Lung (tissue), 12 donors: ENCODE results near the gene OFD1. TPM values are rescaled to one million over a fixed set of nuclear protein-coding genes. Genes with fewer than 3 reads are reported as not detected.

Source experiments
- ATAC-seq: fragments of 200-7000 bp; cut with Tn5 transposase; one replicate; pipeline ENCODE4 v1.9.1; 2020; ENCODE audit warnings: moderate number of reproducible peaks; ENCODE audit not compliant: insufficient read depth, low FRiP score
- DNase-seq, 3 donors: peaks; one replicate each; pipeline ENCODE4 v3.0.0-alpha.2; 2013 to 2017
- H3K27ac ChIP-seq, 2 donors: one replicate each; pipeline ENCODE4 v1.5.1; 2013; ENCODE audit warnings: mild to moderate bottlenecking in 2 of 2, moderate library complexity in 2 of 2, control low read depth in 1 of 2, inconsistent platforms in 1 of 2, low read depth in 1 of 2, low read length in 1 of 2
- H3K27me3 ChIP-seq, 3 donors: one replicate each; pipeline ENCODE4 v1.5.1; 2013; ENCODE audit warnings: low read length in 2 of 3; ENCODE audit not compliant: control insufficient read depth in 3 of 3, insufficient read depth in 3 of 3
- H3K36me3 ChIP-seq, 4 donors: one replicate each; pipeline ENCODE4 v1.5.1; 2013; ENCODE audit warnings: low read length in 4 of 4, mild to moderate bottlenecking in 1 of 4, moderate library complexity in 1 of 4; ENCODE audit not compliant: control insufficient read depth in 4 of 4, insufficient read depth in 4 of 4
- H3K4me1 ChIP-seq, 5 donors: one replicate each; pipeline ENCODE4 v1.5.1; 2013; ENCODE audit warnings: low read length in 5 of 5, mild to moderate bottlenecking in 2 of 5, moderate library complexity in 1 of 5; ENCODE audit not compliant: control insufficient read depth in 5 of 5, insufficient read depth in 5 of 5
- H3K4me3 ChIP-seq: one replicate; pipeline ENCODE4 v1.5.1; 2013; ENCODE audit warnings: mild to moderate bottlenecking, control low read depth, moderate library complexity
- H3K9ac ChIP-seq, 2 donors: one replicate each; pipeline ENCODE4 v1.5.1; 2013; ENCODE audit warnings: low read length in 2 of 2, control low read depth in 1 of 2; ENCODE audit not compliant: insufficient read depth in 1 of 2
- H3K9me3 ChIP-seq, 4 donors: one replicate each; pipeline ENCODE4 v1.5.1; 2013; ENCODE audit warnings: low read length in 3 of 4, mild to moderate bottlenecking in 1 of 4, moderate library complexity in 1 of 4; ENCODE audit not compliant: control insufficient read depth in 4 of 4, insufficient read depth in 3 of 4
- CTCF ChIP-seq: IDR thresholded peaks from 2 replicates; pipeline ENCODE4 v1.5.1; 2012; ENCODE audit warnings: mild to moderate bottlenecking; ENCODE audit errors: control extremely low read depth, extremely low read depth
- WGBS, 2 donors: extraction: QIAGEN DNeasy Blood & Tissue Kit; methylation state at CpG; one replicate each; pipeline ENCODE4 v1.1.7; 2013; 5-methylcytosine and 5-hydroxymethylcytosine counted together
- polyA plus RNA-seq, 2 donors: library from polyadenylated mRNA; stranded (reverse); fragments of 200-250 nt; gene quantifications; one replicate each; pipeline ENCODE4 v1.2.1, GENCODE V29; 2013
- total RNA-seq, 2 donors: library from RNA; depleted of rRNA in 1 of 2; stranded (reverse); fragments of >200 nt in 1 of 2; gene quantifications; one replicate each; pipeline ENCODE4 v1.2.1, GENCODE V29; 2014 to 2021
- donor health status: control.
- donor health status: control.
- donor health status: Bipolar disorder and iron deficiency.
- donor health status: healthy.
- donor health status: DM: yes; HTN: yes; CAD: no.

OFD1 gene
- total and polyA plus RNA-seq, 4 donors: 10.3 to 65.8 (median 34.6) TPM

DNA sequence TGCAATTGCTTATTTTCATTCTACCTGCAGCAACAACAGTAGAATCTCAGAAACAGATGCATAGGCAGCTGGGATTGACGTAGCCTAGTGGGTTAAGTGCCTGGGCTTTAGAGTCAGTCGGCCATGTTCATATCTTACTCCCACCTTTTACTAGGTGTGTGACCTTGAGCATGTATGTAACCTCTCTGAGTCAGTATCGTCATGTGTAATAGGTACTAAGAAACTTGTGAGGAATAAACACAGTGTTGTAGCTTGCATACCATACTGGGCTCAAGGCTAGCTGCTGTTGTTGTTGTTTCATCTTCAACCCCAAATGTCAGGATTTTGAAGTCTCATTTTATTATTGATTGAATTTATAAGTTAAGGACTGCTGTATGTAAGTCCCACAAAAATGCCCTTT is 31.4 kb upstream of the OFD1 start:
- Histone ChIP-seq H3K27ac (no peak overlapping the region), H3K4me3 (no peak overlapping the region), H3K9ac (no peak overlapping the region), H3K36me3 (peaks cover 0 to 3% (median 0%) of the 10 kb centered on the region in 4 donors), H3K4me1 (peaks cover 0 to 10% (median 0%) of the 10 kb centered on the region in 5 donors), H3K9me3 (no peaks in the 10 kb centered on the region), H3K27me3 (peaks cover 0 to 42% (median 15%) of the 10 kb centered on the region in 3 donors)
- 83 to 93% methylated on average over 3 of the region's 3 CpGs for WGBS, 2 donors
- DNase-seq (no peak), ATAC-seq (no peak)
- no peak for TF ChIP-seq CTCF

DNA sequence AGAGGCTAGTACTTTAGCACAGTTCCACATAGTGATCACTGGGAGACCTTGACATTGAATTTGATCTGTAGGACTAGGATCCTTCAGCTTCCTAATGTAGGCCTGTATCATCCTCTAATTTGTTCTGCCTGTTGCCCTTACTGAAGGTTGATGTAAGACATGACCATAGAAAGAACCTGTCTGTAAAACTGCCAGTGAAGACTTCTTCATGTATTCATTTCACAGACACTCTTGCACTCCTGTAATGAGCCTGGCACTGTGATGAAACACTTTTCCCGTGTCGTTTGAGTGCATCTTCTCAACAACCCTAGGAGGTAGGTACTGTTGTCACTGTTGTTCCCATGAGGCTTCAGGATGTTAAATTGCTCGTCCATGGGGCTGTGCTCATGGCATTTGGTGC is 31.0 kb upstream of the OFD1 start:
- H3K27me3 ChIP-seq: peaks cover 0 to 38% (median 15%) of the 10 kb centered on the region in 3 donors
- ATAC-seq: no peak
- no peak for TF ChIP-seq CTCF
- no peak for DNase-seq
- H3K9me3 ChIP-seq: no peaks in the 10 kb centered on the region
- peaks cover 0 to 10% (median 0%) of the 10 kb centered on the region in 5 donors for H3K4me1 ChIP-seq
- H3K9ac ChIP-seq: no peak overlapping the region
- H3K4me3 ChIP-seq: no peak overlapping the region
- no peak overlapping the region for H3K27ac ChIP-seq
- WGBS, 2 donors: 29 to 59% methylated on average over 3 of the region's 3 CpGs
- peaks cover 0 to 3% (median 0%) of the 10 kb centered on the region in 4 donors for H3K36me3 ChIP-seq

DNA sequence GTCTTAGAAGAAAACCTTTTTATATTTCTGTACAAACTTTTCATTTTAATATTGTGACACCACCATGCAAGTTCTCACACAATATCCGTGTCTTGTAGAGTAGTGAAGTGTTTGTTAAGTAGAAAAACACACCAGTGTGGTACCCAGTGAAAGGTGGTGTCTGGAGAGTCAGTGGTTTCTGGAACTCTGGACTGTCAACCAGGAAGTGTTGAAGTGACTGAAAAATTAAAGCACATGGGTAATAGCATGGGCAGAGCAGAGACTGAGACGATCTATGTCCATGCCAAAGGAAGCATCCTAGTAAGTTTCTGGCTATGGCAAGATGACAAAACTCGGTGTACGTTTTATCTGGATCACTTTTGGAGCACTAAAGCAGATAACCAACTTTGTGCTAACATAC is 23.4 kb upstream of the OFD1 start:
- no peak for DNase-seq
- Histone ChIP-seq H3K36me3 (peaks cover 0 to 15% (median 11%) of the 10 kb centered on the region in 4 donors), H3K9ac (no peak overlapping the region), H3K4me3 (no peak overlapping the region), H3K4me1 (no peaks in the 10 kb centered on the region), H3K9me3 (peaks cover 0 to 1% (median 0%) of the 10 kb centered on the region in 4 donors), H3K27me3 (peaks cover 0 to 25% (median 4%) of the 10 kb centered on the region in 3 donors), H3K27ac (no peak overlapping the region)
- no peak for ATAC-seq
- WGBS, 2 donors: 81 to 84% methylated on average over 4 of the region's 4 CpGs
- no peak for TF ChIP-seq CTCF

DNA sequence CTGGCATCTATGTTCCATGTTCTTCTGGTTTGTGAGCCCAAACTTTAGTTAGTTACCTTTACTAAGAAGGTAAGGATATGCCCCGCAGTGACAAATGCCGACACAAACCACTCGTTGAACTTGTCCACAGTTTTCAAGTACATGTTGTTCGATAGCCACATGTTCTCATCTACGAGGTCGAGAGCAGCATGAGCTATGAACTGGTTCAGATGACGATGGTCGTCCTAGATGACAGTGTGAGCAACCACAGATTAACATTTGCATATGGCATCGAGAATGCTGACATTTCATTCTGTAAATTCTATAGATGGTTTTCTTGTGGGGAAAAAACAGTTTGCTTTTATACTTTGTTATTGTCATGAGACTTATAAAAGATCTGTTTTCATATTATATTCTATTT is 18.1 kb upstream of the OFD1 start:
- Histone ChIP-seq H3K9me3 (peaks cover 0 to 3% (median 0%) of the 10 kb centered on the region in 4 donors), H3K9ac (no peak overlapping the region), H3K36me3 (peaks cover 0 to 9% (median 6%) of the 10 kb centered on the region in 4 donors), H3K27ac (no peak overlapping the region), H3K4me1 (peaks cover 0 to 3% (median 0%) of the 10 kb centered on the region in 5 donors), H3K27me3 (peaks cover 0 to 12% (median 3%) of the 10 kb centered on the region in 3 donors), H3K4me3 (no peak overlapping the region)
- no peak for DNase-seq
- 85 to 86% methylated on average over 9 of the region's 9 CpGs for WGBS, 2 donors
- ATAC-seq: no peak
- no peak for TF ChIP-seq CTCF
